Measurements from ENCODE around the gene IQGAP3.

GRCh38 chr1:156506450-156506849 is 65.9 kb downstream of the IQGAP3 start:
- TF ChIP-seq POLR2AphosphoS5 (IDR thresholded peaks at IDR 0.05) (no peak), CTCF (IDR thresholded peaks at IDR 0.05) (no peak)

All from transverse colon (tissue), 4 donors.